Ishikawa (cell line): ENCODE results near the gene UQCC3.

Source experiments
- CEBPB ChIP-seq: IDR thresholded peaks from 2 replicates; pipeline ENCODE4 v1.6.1; 2012
- CREB1 ChIP-seq: IDR thresholded peaks from 2 replicates; pipeline ENCODE4 v1.6.1; 2012; ENCODE audit warnings: low read depth
- EP300 ChIP-seq: IDR thresholded peaks from 2 replicates; pipeline ENCODE4 v1.6.1; 2012; ENCODE audit warnings: borderline replicate concordance
- FOXM1 ChIP-seq: IDR thresholded peaks from 2 replicates; pipeline ENCODE4 v1.6.1; 2012; ENCODE audit warnings: low read depth, borderline replicate concordance
- NFIC ChIP-seq: IDR thresholded peaks from 2 replicates; pipeline ENCODE4 v1.6.1; 2012
- RAD21 ChIP-seq: IDR thresholded peaks from 2 replicates; pipeline ENCODE4 v1.6.1; 2012; ENCODE audit warnings: low read depth
- REST ChIP-seq: IDR thresholded peaks from 2 replicates; pipeline ENCODE4 v1.6.1; 2012; ENCODE audit warnings: low read depth, mild to moderate bottlenecking
- TAF1 ChIP-seq: IDR thresholded peaks from 2 replicates; pipeline ENCODE4 v1.6.1; 2012; ENCODE audit warnings: low read depth, mild to moderate bottlenecking
- TCF12 ChIP-seq: IDR thresholded peaks from 2 replicates; pipeline ENCODE4 v1.6.1; 2012; ENCODE audit warnings: low read depth
- TEAD4 ChIP-seq: IDR thresholded peaks from 2 replicates; pipeline ENCODE4 v1.6.1; 2012
- YY1 ChIP-seq: IDR thresholded peaks from 2 replicates; pipeline ENCODE4 v1.6.1; 2012; ENCODE audit warnings: low read depth
- ZBTB7A ChIP-seq: IDR thresholded peaks from 2 replicates; pipeline ENCODE4 v1.6.1; 2012; ENCODE audit warnings: low read depth
- TF ChIP-seq, protein P1 (sequence below): IDR thresholded peaks from 2 replicates; pipeline ENCODE4 v1.6.1; 2012
- TF ChIP-seq, protein P2 (sequence below): IDR thresholded peaks from 2 replicates; pipeline ENCODE4 v1.6.1; 2012

- TF ChIP-seq REST (no peak), CREB1 (no peak), RAD21 (no peak), TAF1 (no peak), EP300 (no peak), FOXM1 (no peak), YY1 (no peak), CEBPB (no peak), TCF12 (no peak), ZBTB7A (no peak), NFIC (no peak), TEAD4 (no peak)
- TF ChIP-seq, protein P1, sequence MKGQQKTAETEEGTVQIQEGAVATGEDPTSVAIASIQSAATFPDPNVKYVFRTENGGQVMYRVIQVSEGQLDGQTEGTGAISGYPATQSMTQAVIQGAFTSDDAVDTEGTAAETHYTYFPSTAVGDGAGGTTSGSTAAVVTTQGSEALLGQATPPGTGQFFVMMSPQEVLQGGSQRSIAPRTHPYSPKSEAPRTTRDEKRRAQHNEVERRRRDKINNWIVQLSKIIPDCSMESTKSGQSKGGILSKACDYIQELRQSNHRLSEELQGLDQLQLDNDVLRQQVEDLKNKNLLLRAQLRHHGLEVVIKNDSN, result no peak
- TF ChIP-seq, protein P2, sequence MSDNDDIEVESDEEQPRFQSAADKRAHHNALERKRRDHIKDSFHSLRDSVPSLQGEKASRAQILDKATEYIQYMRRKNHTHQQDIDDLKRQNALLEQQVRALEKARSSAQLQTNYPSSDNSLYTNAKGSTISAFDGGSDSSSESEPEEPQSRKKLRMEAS, result no peak
Measured at GRCh38 chr11:62707277-62707861, 35.9 kb downstream of the UQCC3 start, which contains the start of the genes BSCL2 and GNG3.
